Measurements from ENCODE around the gene TMEM125. TPM values are rescaled to one million over a fixed set of nuclear protein-coding genes. Genes with fewer than 3 reads are reported as not detected.

TMEM125 gene
- total and polyA plus RNA-seq, 10 of the 15 experiments (the other 5 are each of a cell fraction or from before 2014, with no cell fraction given) = 0.28 TPM; not detected in 9

GRCh38 chr1:43299101-43299500, 29.3 kb downstream of the TMEM125 start:
- H3K27me3 ChIP-seq (replicated peaks in 1 of 2; ENCODE audit: control insufficient read depth in 2 of 2, insufficient read depth in 2 of 2, low read length in 1 of 2) = no peaks in the 10 kb centered on the region
- no peak overlapping the region for H3K27ac ChIP-seq (ENCODE audit: control insufficient read depth, insufficient read depth)
- H3K4me2 ChIP-seq (ENCODE audit: control insufficient read depth, insufficient read depth) = no peak overlapping the region
- SMC1A ChIA-PET (ENCODE audit: uncharacterized antibody, unreplicated experiment) = interaction anchor here (1.3 kb wide), 1 partner anchor 9 kb away, joined by 4 read pairs; no protein-coding TSS in a partner anchor
- BruUV-seq (replicated peaks) = no TSS peak
- POLR2A ChIA-PET = no interaction called here
- DNase-seq (ENCODE audit: low read depth, low spot score) = no peak
- RAD21 ChIA-PET (ENCODE audit: unreplicated experiment) = no interaction called here
- intact Hi-C loops (cut with micrococcal nuclease; ENCODE audit: unreplicated experiment) (loop anchor here (5.0 kb wide), 1 partner anchor 68 kb away; the partner anchor contains the start of gene ELOVL1), in situ Hi-C loops (cut with MboI) (no loop called here)
- no peak overlapping the region for H3K9ac ChIP-seq (ENCODE audit: control insufficient read depth, insufficient read depth, low read length)
- no peaks in the 10 kb centered on the region for H3K9me3 ChIP-seq (replicated peaks; ENCODE audit: control insufficient read depth, insufficient read depth, low read length)
- no peaks in the 10 kb centered on the region for H3K79me2 ChIP-seq (ENCODE audit: control insufficient read depth, insufficient read depth, low read length)
- FAIRE-seq = no peak
- H3K4me1 ChIP-seq (ENCODE audit: control insufficient read depth, insufficient read depth, low read length) = peaks cover 13% of the 10 kb centered on the region
- CTCF ChIA-PET = no interaction called here
- H3K36me3 ChIP-seq (ENCODE audit: control insufficient read depth in 2 of 2, insufficient read depth in 2 of 2, low read length in 1 of 2) = no peaks in the 10 kb centered on the region
- no peak for ATAC-seq
- no peak overlapping the region for H2AFZ ChIP-seq (ENCODE audit: control insufficient read depth, low read depth, low read length)
- no peaks in the 10 kb centered on the region for H4K20me1 ChIP-seq (ENCODE audit: control insufficient read depth, insufficient read depth)
- H3K4me3 ChIP-seq = no peak overlapping the region
- TF ChIP-seq FOXK2 (IDR thresholded peaks at IDR 0.05) (no peak), CUX1 (IDR thresholded peaks at IDR 0.05; ENCODE audit: insufficient replicate concordance, low read depth, low read length) (no peak), POU2F2 (IDR thresholded peaks at IDR 0.05; ENCODE audit: borderline replicate concordance, low read depth, low read length) (no peak), RAD51 (IDR thresholded peaks at IDR 0.05) (no peak), CEBPZ (IDR thresholded peaks at IDR 0.05; ENCODE audit: low read depth, low read length) (no peak), USF2 (IDR thresholded peaks at IDR 0.05; ENCODE audit: borderline replicate concordance, low read depth, low read length) (no peak), SMAD5 (IDR thresholded peaks at IDR 0.05; ENCODE audit: low read depth) (no peak), CBX5 (IDR thresholded peaks at IDR 0.05; ENCODE audit: low read depth) (no peak), ZBTB11 (CRISPR knock-in tag; IDR thresholded peaks at IDR 0.05) (no peak)

All from GM12878 (cell line).